Heart left ventricle (tissue), 13 donors: ENCODE results near the gene TTC33.

Source experiments
- CTCF ChIP-seq, 12 donors: fragments of 200-600 bp; sonication (generic) in 4 of 12; IDR thresholded peaks; one replicate each; pipeline versions ENCODE4 v1.5.0 to v1.8.0; 2018 to 2022; ENCODE audit warnings: antibody characterized with exemption in 12 of 12, mild to moderate bottlenecking in 5 of 12
- POLR2A ChIP-seq, 2 donors: fragments of 450-650 bp; IDR thresholded peaks; one replicate each; pipeline ENCODE4 v1.6.1; 2017; ENCODE audit warnings: antibody characterized with exemption in 2 of 2, mild to moderate bottlenecking in 2 of 2, moderate library complexity in 2 of 2
- donor health status: ischemic (EF 13 %, LVEDD 7.1; RV severe dilation, severe dysfunction).
- donor health status: DM: no; HTN: yes; CAD: no.
- donor health status: DM: no; HTN: no; CAD: no.
- donor health status: ischemic (EF 25% LVEDD 6.9; RV normal size, moderate dysfunction).
- donor health status: ischemic (EF 25% LVEDD 5.7; RV mildly dilated, moderate dysfunction).
- donor health status: ischemic (EF 35%, LVEDD 5.7; RV mildly dilated, moderate dysfunction).
- donor health status: nonischemic (EF 11% LVEDD 7.7; RV severe dilation, severe dysfunction).
- donor health status: DM: yes; HTN: yes; CAD: no.
- donor health status: PGD.
- donor health status: ischemic (EF 29% LVEDD 5.4; RV normal size, mild dysfunction).
- donor health status: nonischemic (EF 23%, LVEDD 6.1; RV moderate dilation, normal function).

- TF ChIP-seq CTCF (IDR thresholded peaks at IDR 0.05) = peak; percentile 57 to 90 (median 78)
- peak in 1 of 2 donors; percentile 27 for TF ChIP-seq POLR2A (IDR thresholded peaks at IDR 0.05)
Measured at GRCh38 chr5:40798012-40798800, 42.4 kb upstream of the TTC33 start, which contains the start of gene PRKAA1.
